ENCODE measurements around the gene OSM. TPM values are rescaled to one million over a fixed set of nuclear protein-coding genes. Genes with fewer than 3 reads are reported as not detected.

OSM gene
- total and polyA plus RNA-seq, 2 experiments from 2014 or later = not detected

DNA sequence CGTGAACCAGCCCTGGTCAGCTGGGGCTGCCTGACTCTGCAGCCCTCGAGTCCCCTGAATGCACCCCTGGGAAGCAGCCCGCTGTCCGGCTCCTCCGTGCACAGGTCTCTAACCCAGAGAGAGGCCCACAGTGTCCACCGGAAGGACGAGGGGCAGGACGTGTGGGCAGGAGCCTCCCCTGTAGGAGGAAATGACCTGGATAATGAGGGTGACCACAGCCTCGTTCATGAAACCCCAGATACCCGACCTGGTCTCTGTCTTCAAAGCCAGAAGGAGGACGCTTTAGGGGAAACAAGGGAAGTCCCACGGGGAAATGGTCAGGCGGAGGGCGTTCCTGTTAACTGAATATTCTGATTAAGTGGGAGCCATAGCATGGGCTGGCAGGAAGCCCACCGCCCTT lies 43.3 kb downstream of the OSM start (continued):
- TF ChIP-seq STAT1 (IDR thresholded peaks at IDR 0.05; ENCODE audit: unreplicated experiment) (no peak), ETS1 (IDR thresholded peaks at IDR 0.05) (no peak), ZNF114 (CRISPR knock-in tag; IDR thresholded peaks at IDR 0.05) (no peak)

- no peaks in the 10 kb centered on the region for H3K36me3 ChIP-seq (ENCODE audit: insufficient read depth)
- H4K20me1 ChIP-seq (replicated peaks; ENCODE audit: insufficient read depth) = no peaks in the 10 kb centered on the region
- no peaks in the 10 kb centered on the region for H3F3A ChIP-seq (replicated peaks; ENCODE audit: low read depth)
- DNase-seq (ENCODE audit: low spot score) = no peak
- no peaks in the 10 kb centered on the region for H3K79me2 ChIP-seq (replicated peaks; ENCODE audit: insufficient read depth)
- no peaks in the 10 kb centered on the region for H3K9me2 ChIP-seq (ENCODE audit: insufficient read depth)
- no peak for ATAC-seq
- H3K27ac Mint-ChIP-seq = no peak overlapping the region
- no peaks in the 10 kb centered on the region for H3K36me3 Mint-ChIP-seq (ENCODE audit: low read depth)
- TF ChIP-seq NANOG (IDR thresholded peaks at IDR 0.05; ENCODE audit: borderline replicate concordance) = no peak
- no peaks in the 10 kb centered on the region for H3K9me3 Mint-ChIP-seq
- H3K4me1 ChIP-seq (ENCODE audit: insufficient read depth) = no peaks in the 10 kb centered on the region
- no peak overlapping the region for H3K27ac ChIP-seq (ENCODE audit: low read depth)
- no peaks in the 10 kb centered on the region for H3K27me3 ChIP-seq (ENCODE audit: insufficient read depth)
- H3K4me3 Mint-ChIP-seq = no peak overlapping the region
- H3K27me3 Mint-ChIP-seq (ENCODE audit: insufficient read depth, low read depth, poor library complexity) = peaks cover 15% of the 10 kb centered on the region
- H3K4me1 Mint-ChIP-seq = peaks cover 4% of the 10 kb centered on the region; the same call in 2 of the 3 replicates
- H2AFZ ChIP-seq = no peak overlapping the region
- H3K4me2 ChIP-seq = no peak overlapping the region
- no peak overlapping the region for H3K4me3 ChIP-seq
Observed at GRCh38 chr22:30222321-30222720, 44.3 kb downstream of the OSM start.

GRCh38 chr22:30221121-30221992 lies 45.3 kb downstream of the OSM start:
- Mint-ChIP-seq H3K4me3 (no peak overlapping the region), H3K27ac (no peak overlapping the region), H3K9me3 (no peaks in the 10 kb centered on the region), H3K36me3 (ENCODE audit: low read depth) (no peaks in the 10 kb centered on the region), H3K4me1 (peaks cover 4% of the 10 kb centered on the region; the same call in 2 of the 3 replicates), H3K27me3 (ENCODE audit: insufficient read depth, low read depth, poor library complexity) (peaks cover 15% of the 10 kb centered on the region)
- H4K20me1 ChIP-seq (replicated peaks; ENCODE audit: insufficient read depth) = no peaks in the 10 kb centered on the region
- no peaks in the 10 kb centered on the region for H3K27me3 ChIP-seq (ENCODE audit: insufficient read depth)
- no peak overlapping the region for H3K27ac ChIP-seq (ENCODE audit: low read depth)
- H2AFZ ChIP-seq = no peak overlapping the region
- no peak for ATAC-seq
- H3K36me3 ChIP-seq (ENCODE audit: insufficient read depth) = no peaks in the 10 kb centered on the region
- no peaks in the 10 kb centered on the region for H3K9me2 ChIP-seq (ENCODE audit: insufficient read depth)
- H3K79me2 ChIP-seq (replicated peaks; ENCODE audit: insufficient read depth) = no peaks in the 10 kb centered on the region
- H3K4me1 ChIP-seq (ENCODE audit: insufficient read depth) = no peaks in the 10 kb centered on the region
- H3K4me2 ChIP-seq = no peak overlapping the region
- no peak for DNase-seq (ENCODE audit: low spot score)
- H3K4me3 ChIP-seq = no peak overlapping the region
- H3F3A ChIP-seq (replicated peaks; ENCODE audit: low read depth) = no peaks in the 10 kb centered on the region
- TF ChIP-seq ZNF114 (CRISPR knock-in tag; IDR thresholded peaks at IDR 0.05) = no peak
- TF ChIP-seq NANOG (IDR thresholded peaks at IDR 0.05; ENCODE audit: borderline replicate concordance) = no peak
- TF ChIP-seq ETS1 (IDR thresholded peaks at IDR 0.05) = no peak
- no peak for TF ChIP-seq POLR2AphosphoS5 (IDR thresholded peaks at IDR 0.05; ENCODE audit: low read depth)
- TF ChIP-seq EZH2phosphoT487 (IDR thresholded peaks at IDR 0.05; ENCODE audit: unreplicated experiment) = no peak
- TF ChIP-seq STAT1 (IDR thresholded peaks at IDR 0.05; ENCODE audit: unreplicated experiment) = no peak
- TF ChIP-seq, protein P1, sequence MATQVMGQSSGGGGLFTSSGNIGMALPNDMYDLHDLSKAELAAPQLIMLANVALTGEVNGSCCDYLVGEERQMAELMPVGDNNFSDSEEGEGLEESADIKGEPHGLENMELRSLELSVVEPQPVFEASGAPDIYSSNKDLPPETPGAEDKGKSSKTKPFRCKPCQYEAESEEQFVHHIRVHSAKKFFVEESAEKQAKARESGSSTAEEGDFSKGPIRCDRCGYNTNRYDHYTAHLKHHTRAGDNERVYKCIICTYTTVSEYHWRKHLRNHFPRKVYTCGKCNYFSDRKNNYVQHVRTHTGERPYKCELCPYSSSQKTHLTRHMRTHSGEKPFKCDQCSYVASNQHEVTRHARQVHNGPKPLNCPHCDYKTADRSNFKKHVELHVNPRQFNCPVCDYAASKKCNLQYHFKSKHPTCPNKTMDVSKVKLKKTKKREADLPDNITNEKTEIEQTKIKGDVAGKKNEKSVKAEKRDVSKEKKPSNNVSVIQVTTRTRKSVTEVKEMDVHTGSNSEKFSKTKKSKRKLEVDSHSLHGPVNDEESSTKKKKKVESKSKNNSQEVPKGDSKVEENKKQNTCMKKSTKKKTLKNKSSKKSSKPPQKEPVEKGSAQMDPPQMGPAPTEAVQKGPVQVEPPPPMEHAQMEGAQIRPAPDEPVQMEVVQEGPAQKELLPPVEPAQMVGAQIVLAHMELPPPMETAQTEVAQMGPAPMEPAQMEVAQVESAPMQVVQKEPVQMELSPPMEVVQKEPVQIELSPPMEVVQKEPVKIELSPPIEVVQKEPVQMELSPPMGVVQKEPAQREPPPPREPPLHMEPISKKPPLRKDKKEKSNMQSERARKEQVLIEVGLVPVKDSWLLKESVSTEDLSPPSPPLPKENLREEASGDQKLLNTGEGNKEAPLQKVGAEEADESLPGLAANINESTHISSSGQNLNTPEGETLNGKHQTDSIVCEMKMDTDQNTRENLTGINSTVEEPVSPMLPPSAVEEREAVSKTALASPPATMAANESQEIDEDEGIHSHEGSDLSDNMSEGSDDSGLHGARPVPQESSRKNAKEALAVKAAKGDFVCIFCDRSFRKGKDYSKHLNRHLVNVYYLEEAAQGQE (IDR thresholded peaks at IDR 0.05; ENCODE audit: unreplicated experiment) = no peak

Measured in GM23338 (cell line).